Activated CD4-positive, CD25-positive, alpha-beta regulatory T cell treated with anti-CD3 and anti-CD28 coated beads, Interleukin-2, amount 50 U/mL, for 72 hours (primary cell): ENCODE results near the gene ANKMY1.

Experiments used
- DNase-seq: peaks from one replicate; pipeline ENCODE4 v3.0.0; 2021

Gene ANKMY1

GRCh38 chr2:240557808-240558207 lies at the start of gene ANKMY1:
ANKMY1 (minus strand) TSS chr2:240557988; CDS start chr2:240557335, 653 bp downstream.
- DNase-seq: peak; percentile 78

GRCh38 chr2:240605867-240606743 lies 48.3 kb upstream of the ANKMY1 start:
- peak; percentile 13 for DNase-seq

GRCh38 chr2:240604939-240605716 lies 47.3 kb upstream of the ANKMY1 start:
- DNase-seq: peak; percentile 19

GRCh38 chr2:240604291-240604938 lies 46.6 kb upstream of the ANKMY1 start:
- peak; percentile 31 for DNase-seq

GRCh38 chr2:240603846-240604245 lies 46.1 kb upstream of the ANKMY1 start:
- no peak for DNase-seq

GRCh38 chr2:240603081-240603835 lies 45.5 kb upstream of the ANKMY1 start:
- DNase-seq: peak; percentile 17

- DNase-seq: peak; percentile 19
These were observed 44.7 kb upstream of the ANKMY1 start for GRCh38 chr2:240602266-240603050.

GRCh38 chr2:240601831-240602160 lies 44.0 kb upstream of the ANKMY1 start:
- DNase-seq: peak; percentile 28

GRCh38 chr2:240601061-240601830 lies 43.5 kb upstream of the ANKMY1 start:
- DNase-seq: peak; percentile 23

GRCh38 chr2:240600451-240600961 lies 42.7 kb upstream of the ANKMY1 start:
- DNase-seq: peak; percentile 16

GRCh38 chr2:240599141-240599583 lies 41.4 kb upstream of the ANKMY1 start:
- DNase-seq: peak; percentile 18

- DNase-seq: peak; percentile 27
These were observed 40.6 kb upstream of the ANKMY1 start for GRCh38 chr2:240598311-240598911.

GRCh38 chr2:240597419-240598181 lies 39.8 kb upstream of the ANKMY1 start:
- peak; percentile 16 for DNase-seq

- peak; percentile 17 for DNase-seq
These were observed 39.2 kb upstream of the ANKMY1 start for GRCh38 chr2:240597054-240597418.

- DNase-seq: peak; percentile 28
These were observed 38.7 kb upstream of the ANKMY1 start for GRCh38 chr2:240596491-240596931.

GRCh38 chr2:240596080-240596460 lies 38.3 kb upstream of the ANKMY1 start:
- no peak for DNase-seq

GRCh38 chr2:240595381-240596079 lies 37.7 kb upstream of the ANKMY1 start:
- peak; percentile 28 for DNase-seq

- DNase-seq: peak; percentile 26
These were observed 37.0 kb upstream of the ANKMY1 start for GRCh38 chr2:240594511-240595380.
